Measurements from ENCODE around the gene TOMM6.
A peak's percentile ranks its signal among the peaks of the same experiment; 100 is the strongest.
"Not testable (repeated sequence)": the region's sequence is repeated elsewhere in the genome, so short reads cannot be mapped to it uniquely, and the experiment has no call there.

Gene TOMM6

DNA sequence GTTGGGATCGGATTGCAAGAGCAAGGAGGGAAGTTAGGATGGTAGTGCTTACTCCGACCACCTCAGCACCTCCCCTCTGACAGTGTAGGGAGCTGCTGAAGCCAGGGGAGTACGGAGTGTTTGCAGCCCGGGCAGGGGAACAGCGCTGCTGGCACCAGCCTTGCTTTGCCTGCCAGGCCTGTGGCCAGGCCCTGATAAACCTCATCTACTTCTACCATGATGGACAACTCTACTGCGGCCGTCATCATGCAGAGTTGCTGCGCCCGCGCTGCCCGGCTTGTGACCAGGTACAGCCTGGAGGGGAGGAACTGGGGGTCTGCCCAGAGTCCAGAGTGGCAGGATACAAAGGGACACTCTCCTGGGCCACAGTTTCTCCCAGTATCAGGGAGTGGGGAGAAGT lies 2.2 kb upstream of the TOMM6 start:
- DNase-seq (ENCODE audit: low read depth in 2 of 3, low spot score in 1 of 3) = no peak

DNA sequence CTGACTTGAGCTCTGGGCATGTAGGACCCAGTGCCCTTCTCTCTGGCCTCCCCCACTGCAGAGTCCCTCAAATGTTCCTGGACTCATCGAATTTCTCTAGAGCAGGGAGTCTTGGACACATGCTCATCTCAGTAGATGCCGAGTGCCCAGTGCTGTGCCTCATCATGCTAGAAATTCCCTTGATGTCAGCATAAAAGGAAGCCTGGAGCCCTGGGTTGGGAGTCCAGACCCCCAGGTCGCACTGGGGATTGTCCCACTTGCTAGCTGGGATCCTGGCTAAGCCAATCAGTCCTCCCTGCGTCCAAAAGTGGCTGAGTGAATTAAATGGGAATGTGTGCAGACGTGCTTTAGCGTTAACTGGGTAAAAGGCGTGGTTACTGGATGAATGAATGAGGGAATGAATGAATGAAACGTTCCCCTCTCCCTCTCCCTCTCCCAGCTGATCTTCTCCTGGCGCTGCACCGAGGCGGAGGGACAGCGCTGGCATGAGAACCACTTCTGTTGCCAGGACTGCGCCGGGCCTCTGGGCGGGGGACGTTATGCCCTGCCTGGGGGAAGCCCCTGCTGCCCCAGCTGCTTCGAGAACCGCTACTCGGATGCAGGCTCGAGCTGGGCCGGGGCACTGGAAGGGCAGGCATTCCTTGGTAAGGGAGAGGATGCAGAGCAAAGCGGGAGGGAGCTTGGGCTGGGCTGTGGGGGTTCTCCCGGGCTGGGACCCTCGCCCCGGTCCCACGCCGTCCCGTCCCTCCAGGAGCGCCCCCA lies 1.6 kb upstream of the TOMM6 start:
- DNase-seq (ENCODE audit: low read depth in 2 of 3, low spot score in 1 of 3) = no peak

- peak; percentile 74 to 87 (median 84) for DNase-seq (ENCODE audit: low read depth in 2 of 3, low spot score in 1 of 3)
Observed at GRCh38 chr6:41786451-41787218, 859 bp upstream of the TOMM6 start.

- DNase-seq (ENCODE audit: low read depth in 2 of 3, low spot score in 1 of 3) = no peak
Observed at GRCh38 chr6:41789390-41789724, 1.9 kb downstream of the TOMM6 start.

- DNase-seq (ENCODE audit: low read depth in 2 of 3, low spot score in 1 of 3) = no peak
Observed at GRCh38 chr6:41790045-41790444, 2.6 kb downstream of the TOMM6 start.

- no peak for DNase-seq (ENCODE audit: low read depth in 2 of 3, low spot score in 1 of 3)
Observed at GRCh38 chr6:41791305-41791704, 3.8 kb downstream of the TOMM6 start.

- DNase-seq (ENCODE audit: low read depth in 2 of 3, low spot score in 1 of 3) = no peak
Observed at GRCh38 chr6:41791984-41792383, 4.5 kb downstream of the TOMM6 start.

DNA sequence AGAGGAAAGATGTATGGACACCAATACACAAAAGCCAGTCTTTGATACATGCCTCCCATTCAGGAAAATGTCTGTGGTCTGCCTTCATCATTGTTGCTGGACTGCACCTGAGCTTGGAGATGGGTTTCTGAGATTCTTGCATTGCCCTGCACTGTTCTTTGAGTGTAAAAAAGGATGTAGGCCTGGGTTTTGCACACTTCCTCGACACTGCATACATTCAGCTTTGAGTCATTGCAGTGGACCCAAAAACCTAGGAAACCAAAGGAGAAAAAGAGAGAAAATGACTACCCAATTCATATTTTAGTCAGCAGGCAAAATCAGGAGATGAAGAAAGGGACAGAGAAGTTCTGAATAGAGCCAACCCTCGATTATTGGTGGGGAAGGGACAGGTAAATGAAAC lies 9.0 kb downstream of the TOMM6 start:
- no peak for DNase-seq (ENCODE audit: low read depth in 2 of 3, low spot score in 1 of 3)

DNA sequence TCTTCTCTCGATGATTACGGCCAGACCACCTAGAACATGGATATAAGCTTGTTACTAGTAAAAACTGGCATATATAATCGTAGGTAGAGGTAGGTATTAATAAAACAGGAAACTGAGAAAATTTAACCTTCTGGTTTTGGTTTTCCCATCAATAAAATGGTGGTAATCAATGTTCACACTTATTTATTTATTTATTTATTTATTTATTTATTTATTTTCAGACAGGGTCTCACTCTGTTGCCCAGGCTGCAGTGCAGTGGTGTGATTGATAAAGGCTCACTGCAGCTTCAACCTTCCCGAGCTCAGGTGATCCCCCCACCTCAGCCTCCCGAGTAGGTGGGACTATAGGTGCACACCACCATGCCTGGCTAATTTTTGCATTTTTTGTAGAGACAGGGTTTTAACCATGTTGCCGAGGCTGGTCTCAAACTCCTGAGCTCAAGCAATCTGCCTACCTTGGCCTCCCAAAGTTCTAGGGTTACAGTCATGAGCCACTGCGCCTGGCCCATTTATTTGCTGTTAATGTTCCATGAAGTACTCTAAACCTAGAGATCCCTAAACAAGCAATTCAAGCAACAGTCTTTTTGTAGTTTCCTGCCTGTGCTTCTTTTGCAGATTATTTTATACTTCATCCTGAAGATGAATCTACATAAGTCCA lies 11.5 kb downstream of the TOMM6 start:
- DNase-seq (ENCODE audit: low read depth in 2 of 3, low spot score in 1 of 3) = no peak

DNA sequence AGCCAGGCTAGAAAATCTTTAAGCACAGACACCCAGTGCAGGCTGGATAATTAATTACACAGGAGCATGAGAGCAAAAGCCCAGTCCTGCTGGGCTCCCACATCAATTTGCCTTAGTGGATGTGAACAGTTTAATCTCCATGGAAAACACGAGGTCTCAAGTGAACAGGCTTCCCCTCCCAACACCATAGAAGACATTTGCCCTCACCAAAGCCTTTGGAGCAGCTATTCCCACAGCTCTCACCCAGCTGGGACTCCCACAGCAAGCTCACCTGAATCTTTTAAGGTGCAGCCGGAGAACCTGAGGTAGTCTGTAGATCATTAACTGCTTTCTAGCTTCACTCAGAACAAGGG lies 12.0 kb downstream of the TOMM6 start:
- no peak for DNase-seq (ENCODE audit: low read depth in 2 of 3, low spot score in 1 of 3)

DNA sequence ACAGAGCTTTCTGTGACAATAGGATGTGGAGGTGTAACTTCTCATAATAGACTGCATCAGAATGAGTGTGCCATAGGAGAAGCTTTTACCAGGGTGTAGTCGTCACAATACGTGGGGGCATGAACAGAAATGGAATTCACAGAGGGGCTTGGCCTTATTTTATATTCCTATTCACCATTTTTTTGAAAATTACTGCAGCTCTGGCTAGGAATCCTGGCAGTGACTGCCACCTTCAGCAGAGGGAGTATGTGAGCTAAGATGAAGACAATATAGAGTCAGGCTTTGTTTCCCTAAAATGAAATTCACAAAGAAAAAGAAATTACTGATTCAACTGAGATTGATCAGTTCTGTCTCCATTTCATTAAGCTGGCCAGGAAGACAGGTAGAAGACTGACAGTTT lies 13.9 kb downstream of the TOMM6 start:
- DNase-seq (ENCODE audit: low read depth in 2 of 3, low spot score in 1 of 3) = no peak

DNA sequence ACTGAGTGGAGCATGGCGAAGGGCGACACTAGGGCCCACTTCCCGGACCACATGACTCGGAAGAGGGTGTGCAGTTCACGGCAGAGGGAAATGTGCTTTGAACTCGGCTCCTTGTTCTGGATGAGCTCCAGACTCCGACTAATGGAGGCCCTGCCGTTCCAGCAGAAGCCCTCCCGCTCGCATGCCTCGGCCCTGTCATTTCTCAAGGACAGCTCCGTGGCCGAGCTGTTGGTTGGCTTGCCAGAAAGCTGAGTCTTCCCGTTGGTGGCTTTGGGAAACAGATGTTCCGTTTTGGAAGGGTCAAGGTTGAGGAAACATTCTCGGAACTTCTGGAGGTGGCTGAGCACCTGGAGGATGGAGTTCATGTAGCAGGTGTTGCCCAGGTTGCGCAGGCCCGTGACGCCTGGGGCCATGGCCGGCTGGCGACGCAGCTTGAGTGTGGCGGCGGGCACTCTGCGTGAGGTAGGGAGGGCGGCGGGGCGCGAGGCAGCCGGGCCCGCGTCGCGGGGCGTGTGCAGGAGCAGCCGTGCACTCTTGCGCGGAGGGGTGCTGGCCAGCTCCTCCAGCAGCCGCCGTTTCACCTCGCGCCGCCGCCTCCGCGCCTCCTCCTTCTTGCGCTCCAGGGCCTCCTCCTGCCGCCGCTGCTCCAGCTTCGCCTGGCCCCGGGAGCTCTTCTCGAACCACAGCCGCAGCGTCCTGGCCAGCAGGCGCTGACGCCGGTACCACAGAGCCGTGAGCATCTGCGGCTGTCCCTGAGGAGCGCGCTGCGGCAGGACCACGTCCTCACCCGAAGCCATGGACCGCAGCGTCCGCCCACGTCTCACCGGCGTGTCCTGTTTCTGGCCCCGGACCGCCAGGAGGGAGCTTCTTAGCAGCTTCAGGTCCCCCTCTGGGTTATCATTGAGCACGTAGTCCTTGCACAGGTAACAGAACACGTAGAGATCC lies 18.6 kb downstream of the TOMM6 start:
- DNase-seq (ENCODE audit: low read depth in 2 of 3, low spot score in 1 of 3) = no peak

- no peak for DNase-seq (ENCODE audit: low read depth in 2 of 3, low spot score in 1 of 3)
Observed at GRCh38 chr6:41811095-41811494, 23.6 kb downstream of the TOMM6 start.

DNA sequence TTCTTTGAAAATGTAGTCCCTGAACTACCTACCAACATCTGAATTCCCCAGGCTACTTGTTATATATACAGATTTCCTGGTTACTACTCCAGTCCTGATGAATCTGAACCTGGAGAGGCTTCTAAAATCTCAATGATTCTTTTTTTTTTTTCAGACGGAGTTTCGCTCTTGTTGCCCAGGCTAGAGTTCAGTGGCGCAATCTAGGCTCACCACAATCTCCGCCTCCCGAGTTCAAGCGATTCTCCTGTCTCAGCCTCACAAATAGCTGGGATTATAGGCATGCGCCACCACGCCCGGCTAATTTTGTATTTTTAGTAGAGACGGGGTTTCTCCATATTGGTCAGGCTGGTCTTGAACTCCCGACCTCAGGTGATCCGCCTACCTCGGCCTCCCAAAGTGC lies 24.5 kb downstream of the TOMM6 start:
- not testable (repeated sequence) for DNase-seq (ENCODE audit: low read depth in 2 of 3, low spot score in 1 of 3)

- no peak for DNase-seq (ENCODE audit: low read depth in 2 of 3, low spot score in 1 of 3)
Observed at GRCh38 chr6:41813469-41813868, 26.0 kb downstream of the TOMM6 start.

DNA sequence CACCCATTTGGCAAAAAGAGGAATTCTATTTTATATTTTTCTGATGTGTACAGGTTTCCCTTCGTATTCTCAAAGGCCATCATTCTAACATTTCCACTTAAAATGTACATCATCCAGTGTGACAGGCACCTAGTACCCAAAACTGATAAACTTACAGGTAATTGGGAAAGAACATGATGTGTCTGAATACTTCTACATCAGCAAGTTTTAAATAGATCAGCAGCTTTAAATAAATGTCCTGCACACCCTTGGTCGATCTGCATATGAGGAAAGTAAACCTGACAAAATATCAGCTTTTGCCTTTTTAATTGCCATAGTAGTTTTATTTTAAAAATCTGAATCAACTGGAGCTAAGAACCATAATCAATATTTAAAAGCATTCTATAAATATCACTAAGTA lies 26.5 kb downstream of the TOMM6 start:
- DNase-seq (ENCODE audit: low read depth in 2 of 3, low spot score in 1 of 3) = no peak

GRCh38 chr6:41814629-41815028 lies 27.1 kb downstream of the TOMM6 start:
- no peak for DNase-seq (ENCODE audit: low read depth in 2 of 3, low spot score in 1 of 3)

- DNase-seq (ENCODE audit: low read depth in 2 of 3, low spot score in 1 of 3) = no peak
Observed at GRCh38 chr6:41815587-41815986, 28.1 kb downstream of the TOMM6 start.

- no peak for DNase-seq (ENCODE audit: low read depth in 2 of 3, low spot score in 1 of 3)
Observed at GRCh38 chr6:41818271-41819054, 31.0 kb downstream of the TOMM6 start.

DNA sequence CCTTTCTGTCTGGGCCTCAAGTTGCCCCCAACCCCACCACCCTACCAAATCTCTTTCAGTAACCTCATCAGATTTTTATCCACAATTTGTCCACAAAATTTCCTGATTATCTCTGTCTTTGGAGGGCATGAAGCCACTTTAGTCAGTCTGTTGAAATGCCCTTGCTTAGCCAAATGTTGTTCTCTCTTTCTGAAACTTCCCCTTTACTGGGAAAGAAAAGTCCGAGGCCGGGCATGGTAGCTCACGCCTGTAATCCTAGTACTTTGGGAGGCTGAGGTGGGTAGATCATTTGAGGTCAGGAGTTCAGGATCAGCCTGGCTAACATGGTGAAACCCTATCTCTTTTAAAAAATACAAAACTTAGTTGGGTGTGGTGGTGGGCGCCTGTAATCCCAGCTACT lies 33.8 kb downstream of the TOMM6 start:
- DNase-seq (ENCODE audit: low read depth in 2 of 3, low spot score in 1 of 3) = no peak

GRCh38 chr6:41822021-41822420 lies 34.5 kb downstream of the TOMM6 start:
- no peak for DNase-seq (ENCODE audit: low read depth in 2 of 3, low spot score in 1 of 3)

Data from stimulated activated CD4-positive, alpha-beta T cell treated with anti-CD3 and anti-CD28 coated beads, Interleukin-12 subunit alpha, Interleukin-12 subunit beta, amount 100 ng/mL, for 48 hours (primary cell).